Thoracic aorta (tissue), 2 donors: Measurements from ENCODE around the gene ERCC8. TPM values are rescaled to one million over a fixed set of nuclear protein-coding genes. Genes with fewer than 3 reads are reported as not detected.

Experiments
- ATAC-seq: fragments of 150-250 bp; one replicate; pipeline ENCODE4 v1.8.0; 2017; ENCODE audit warnings: low read depth; ENCODE audit not compliant: insufficient number of reproducible peaks, low FRiP score
- DNase-seq: peaks from one replicate; pipeline ENCODE4 v3.0.0-alpha.2; 2020; ENCODE audit warnings: low spot score
- H3K27ac ChIP-seq, 2 donors: fragments of 200-600 bp; sonication (generic); 1 replicate in 1 of 2; 2 replicates in 1 of 2; pipeline ENCODE4 v1.5.1; 2016; ENCODE audit warnings: mild to moderate bottlenecking in 2 of 2, moderate library complexity in 2 of 2
- H3K27me3 ChIP-seq: fragments of 200-600 bp; sonication (generic); replicated peaks from 2 replicates; pipeline ENCODE4 v1.6.0; 2016; ENCODE audit warnings: mild to moderate bottlenecking; ENCODE audit not compliant: insufficient read depth
- H3K36me3 ChIP-seq: fragments of 200-600 bp; sonication (generic); one replicate; pipeline ENCODE4 v1.5.1; 2016
- H3K4me1 ChIP-seq, 2 donors: fragments of 200-600 bp; sonication (generic); 1 replicate in 1 of 2; 2 replicates in 1 of 2; pipeline versions ENCODE4 v1.5.1 to v1.6.0; 2016; ENCODE audit warnings: low read depth in 2 of 2, mild to moderate bottlenecking in 1 of 2; ENCODE audit not compliant: control insufficient read depth in 1 of 2
- H3K4me3 ChIP-seq: fragments of 200-600 bp; sonication (generic); 2 replicates; pipeline ENCODE4 v1.5.1; 2016; ENCODE audit warnings: mild to moderate bottlenecking
- H3K9me3 ChIP-seq: fragments of 200-600 bp; sonication (generic); 2 replicates; pipeline ENCODE4 v1.5.1; 2016
- total RNA-seq, 2 donors: library from RNA; depleted of rRNA; stranded (reverse); fragments of >200 nt; gene quantifications; one replicate each; pipeline versions ENCODE4 v1.1.0 to v1.2.3, GENCODE V29; 2016
- TF ChIP-seq, protein P1 (sequence below): fragments of 200-600 bp; sonication (generic); IDR thresholded peaks from one replicate; pipeline ENCODE4 v1.5.1; 2019; ENCODE audit warnings: antibody characterized with exemption

Gene ERCC8
- total RNA-seq, 2 donors from 2014 or later, result 11.0 to 13.0 TPM

DNA sequence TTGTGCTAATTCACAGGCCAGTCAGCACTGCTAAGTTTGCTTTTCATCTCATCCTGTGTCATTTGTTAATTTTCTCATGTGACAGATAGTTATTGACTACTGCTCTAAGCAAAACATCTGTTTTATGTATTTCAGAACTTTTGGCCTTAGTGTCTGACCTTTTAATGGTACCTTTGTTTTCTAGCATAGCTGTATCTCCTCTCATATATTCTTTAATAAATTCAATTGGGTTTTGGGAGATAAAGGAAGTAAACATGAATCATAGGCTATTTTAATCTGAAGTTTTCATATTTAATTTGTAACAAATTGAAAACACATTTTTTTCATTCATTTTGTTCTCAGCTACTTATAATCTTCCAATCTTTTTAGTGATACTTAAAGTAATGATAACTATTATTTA is 13.2 kb upstream of the ERCC8 start:
- H3K9me3 ChIP-seq, result peaks cover 4% of the 10 kb centered on the region
- TF ChIP-seq, protein P1, sequence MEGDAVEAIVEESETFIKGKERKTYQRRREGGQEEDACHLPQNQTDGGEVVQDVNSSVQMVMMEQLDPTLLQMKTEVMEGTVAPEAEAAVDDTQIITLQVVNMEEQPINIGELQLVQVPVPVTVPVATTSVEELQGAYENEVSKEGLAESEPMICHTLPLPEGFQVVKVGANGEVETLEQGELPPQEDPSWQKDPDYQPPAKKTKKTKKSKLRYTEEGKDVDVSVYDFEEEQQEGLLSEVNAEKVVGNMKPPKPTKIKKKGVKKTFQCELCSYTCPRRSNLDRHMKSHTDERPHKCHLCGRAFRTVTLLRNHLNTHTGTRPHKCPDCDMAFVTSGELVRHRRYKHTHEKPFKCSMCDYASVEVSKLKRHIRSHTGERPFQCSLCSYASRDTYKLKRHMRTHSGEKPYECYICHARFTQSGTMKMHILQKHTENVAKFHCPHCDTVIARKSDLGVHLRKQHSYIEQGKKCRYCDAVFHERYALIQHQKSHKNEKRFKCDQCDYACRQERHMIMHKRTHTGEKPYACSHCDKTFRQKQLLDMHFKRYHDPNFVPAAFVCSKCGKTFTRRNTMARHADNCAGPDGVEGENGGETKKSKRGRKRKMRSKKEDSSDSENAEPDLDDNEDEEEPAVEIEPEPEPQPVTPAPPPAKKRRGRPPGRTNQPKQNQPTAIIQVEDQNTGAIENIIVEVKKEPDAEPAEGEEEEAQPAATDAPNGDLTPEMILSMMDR, result no peak
- H3K36me3 ChIP-seq, result no peaks in the 10 kb centered on the region
- ATAC-seq, result no peak
- no peak overlapping the region for H3K4me3 ChIP-seq
- no peaks in the 10 kb centered on the region for H3K27me3 ChIP-seq
- no peak overlapping the region for H3K27ac ChIP-seq
- H3K4me1 ChIP-seq, result peaks cover 0 to 4% of the 10 kb centered on the region in 2 donors
- DNase-seq, result no peak

DNA sequence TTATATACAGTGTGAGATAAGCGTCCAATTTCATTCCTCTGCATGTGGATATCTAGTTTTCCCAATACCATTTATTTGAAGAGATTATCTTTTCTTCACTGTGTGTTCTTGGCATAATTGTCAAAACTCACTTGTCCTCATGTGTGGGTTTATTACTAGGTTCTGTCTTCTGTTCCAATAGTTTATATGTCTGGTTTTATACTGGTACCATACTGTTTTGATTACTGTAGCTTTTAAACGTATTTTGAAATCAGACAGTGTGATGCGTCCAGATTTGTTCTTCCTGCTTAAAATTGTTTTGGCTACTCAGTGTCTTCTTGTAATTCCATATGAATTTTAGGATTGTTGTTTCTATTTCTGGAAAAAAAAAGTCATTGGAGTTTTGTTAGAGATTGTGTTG is 10.4 kb upstream of the ERCC8 start:
- no peaks in the 10 kb centered on the region for H3K4me1 ChIP-seq
- peaks cover 4% of the 10 kb centered on the region for H3K9me3 ChIP-seq
- TF ChIP-seq, protein P1, result no peak
- ATAC-seq (no peak), DNase-seq (no peak)
- no peak overlapping the region for H3K4me3 ChIP-seq
- H3K27me3 ChIP-seq, result no peaks in the 10 kb centered on the region
- no peak overlapping the region for H3K27ac ChIP-seq
- no peaks in the 10 kb centered on the region for H3K36me3 ChIP-seq

DNA sequence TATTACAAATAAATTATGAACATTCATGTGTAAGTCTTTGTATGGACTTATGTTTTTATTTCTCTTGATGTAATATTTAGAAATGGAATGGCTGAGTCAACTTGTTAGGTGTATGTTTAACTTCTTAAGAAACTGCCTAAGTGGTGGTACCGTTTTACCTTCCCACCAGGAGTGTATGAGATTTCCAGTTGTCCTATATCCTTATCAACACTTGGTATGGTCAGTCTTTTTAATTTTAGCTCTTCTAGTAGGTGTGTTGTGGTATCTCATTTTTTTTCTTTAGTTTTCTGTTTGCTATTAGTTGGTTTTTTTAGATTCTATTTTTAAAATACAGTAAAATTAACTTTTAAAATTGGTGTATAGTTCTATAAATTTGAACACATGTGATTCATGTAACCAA is 3.9 kb upstream of the ERCC8 start:
- no peak for ATAC-seq
- no peaks in the 10 kb centered on the region for H3K36me3 ChIP-seq
- no peak overlapping the region for H3K4me3 ChIP-seq
- no peaks in the 10 kb centered on the region for H3K9me3 ChIP-seq
- DNase-seq, result no peak
- H3K27ac ChIP-seq, result no peak overlapping the region
- no peaks in the 10 kb centered on the region for H3K27me3 ChIP-seq
- TF ChIP-seq, protein P1, result no peak
- peaks cover 12 to 21% of the 10 kb centered on the region in 2 donors for H3K4me1 ChIP-seq

DNA sequence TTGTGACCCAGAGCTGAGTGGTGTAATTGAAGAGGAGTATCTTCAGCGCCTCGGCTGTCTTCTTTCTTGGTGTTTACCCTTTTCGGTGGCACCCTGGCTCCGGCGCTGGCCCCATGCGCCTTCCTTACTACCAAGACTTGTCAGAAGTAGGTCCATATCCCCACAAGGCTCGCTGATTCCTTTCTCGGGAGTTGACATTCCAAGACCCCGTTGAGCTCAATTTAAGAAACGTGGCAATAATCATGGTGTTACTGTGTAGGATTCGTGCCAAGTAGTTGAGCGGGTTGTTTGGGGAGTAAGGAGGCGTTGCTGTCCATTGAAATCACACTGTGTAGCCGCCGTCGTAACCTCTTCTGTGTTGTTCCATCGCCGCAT is 930 bp upstream of the ERCC8 start:
- peak; percentile 35 for ATAC-seq
- DNase-seq, result no peak

DNA sequence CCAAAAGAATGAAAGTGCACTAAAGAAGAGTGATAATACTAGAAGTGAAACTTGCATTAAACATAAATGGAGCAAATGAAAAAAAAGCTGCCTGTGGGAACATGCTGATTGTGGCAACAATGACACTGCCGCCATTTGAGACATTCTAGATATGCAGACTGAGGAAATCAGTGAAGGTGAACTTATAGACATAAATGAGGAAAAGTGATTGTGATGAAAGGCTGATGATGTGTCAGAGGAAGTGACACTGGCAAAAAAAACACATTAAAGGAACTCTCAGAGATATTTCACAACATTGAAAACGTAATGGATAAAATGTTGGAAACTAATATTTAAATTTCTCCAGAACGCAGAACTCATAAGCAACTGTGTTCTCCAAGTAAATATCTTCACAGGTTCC is 1.2 kb downstream of the ERCC8 start:
- Histone ChIP-seq H3K36me3 (no peaks in the 10 kb centered on the region), H3K27ac (no peak overlapping the region), H3K4me1 (peaks cover 12 to 21% of the 10 kb centered on the region in 2 donors), H3K27me3 (no peaks in the 10 kb centered on the region), H3K4me3 (no peak overlapping the region), H3K9me3 (no peaks in the 10 kb centered on the region)
- DNase-seq, result no peak
- ATAC-seq, result no peak
- TF ChIP-seq, protein P1, result no peak

More for the DNA sequence above, 930 bp upstream of the ERCC8 start:
- Histone ChIP-seq H3K27me3 (no peaks in the 10 kb centered on the region), H3K4me3 (peak overlapping the region; percentile 87), H3K9me3 (no peaks in the 10 kb centered on the region), H3K36me3 (no peaks in the 10 kb centered on the region), H3K27ac (peak overlapping the region; percentile 55 to 82), H3K4me1 (peaks cover 12 to 21% of the 10 kb centered on the region in 2 donors)
- TF ChIP-seq, protein P1, result no peak
